NCI-H2196 treated with DMSO at 0.1 percent for 48 hours (cell line): ENCODE data around the gene FZD2.

Experiments used
- DNase-seq: peaks from one replicate; lab custom pipeline; 2025; ENCODE audit not compliant: unreplicated experiment; lab: John Stamatoyannopoulos, UW

Gene FZD2

GRCh38 chr17:44604768-44605485 is 47.6 kb downstream of the FZD2 start:
- no peak for DNase-seq

- DNase-seq = no peak
These were observed 49.4 kb downstream of the FZD2 start for GRCh38 chr17:44606658-44607057.

DNA sequence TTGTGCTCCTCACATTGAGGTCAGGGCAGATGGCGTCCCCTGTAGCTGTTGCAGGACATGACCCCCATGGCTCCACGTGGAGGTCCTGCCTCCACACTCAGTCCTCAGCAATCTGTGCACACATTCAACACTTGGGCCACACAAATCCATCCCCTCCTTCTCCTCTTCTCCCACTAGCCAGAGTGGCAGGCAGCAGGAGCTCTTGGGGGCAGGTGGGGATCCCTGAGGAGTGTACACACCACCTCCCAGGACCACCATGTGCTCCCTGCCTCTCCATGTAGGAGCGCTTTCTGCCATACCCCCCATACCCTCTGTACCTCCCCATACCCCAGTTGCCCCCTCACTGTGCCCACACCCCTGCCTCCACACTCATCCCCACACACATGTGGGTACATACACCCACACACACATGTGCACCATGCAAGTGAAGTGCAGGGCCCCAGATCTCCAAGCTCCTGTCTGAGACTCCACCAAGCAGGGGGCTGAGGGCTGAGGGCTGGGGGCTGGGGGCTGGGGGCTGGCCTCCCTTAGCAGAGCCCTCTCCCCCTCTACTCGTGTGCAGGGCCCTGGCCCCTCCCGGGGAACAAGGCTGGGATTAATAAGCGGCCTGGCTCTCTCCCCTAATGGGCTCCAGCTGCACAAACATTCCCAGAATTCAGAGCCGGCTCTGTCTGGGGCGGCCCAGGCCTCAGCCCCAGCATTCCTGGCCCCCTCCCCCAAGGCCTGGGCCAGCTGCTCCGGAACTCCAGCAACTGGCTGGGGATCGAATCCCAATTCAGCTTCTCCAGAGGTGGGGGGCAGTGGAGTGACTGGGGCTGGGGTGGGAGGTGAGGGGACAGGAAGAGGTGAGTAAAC is 50.8 kb downstream of the FZD2 start:
- peak; percentile 98 for DNase-seq

DNA sequence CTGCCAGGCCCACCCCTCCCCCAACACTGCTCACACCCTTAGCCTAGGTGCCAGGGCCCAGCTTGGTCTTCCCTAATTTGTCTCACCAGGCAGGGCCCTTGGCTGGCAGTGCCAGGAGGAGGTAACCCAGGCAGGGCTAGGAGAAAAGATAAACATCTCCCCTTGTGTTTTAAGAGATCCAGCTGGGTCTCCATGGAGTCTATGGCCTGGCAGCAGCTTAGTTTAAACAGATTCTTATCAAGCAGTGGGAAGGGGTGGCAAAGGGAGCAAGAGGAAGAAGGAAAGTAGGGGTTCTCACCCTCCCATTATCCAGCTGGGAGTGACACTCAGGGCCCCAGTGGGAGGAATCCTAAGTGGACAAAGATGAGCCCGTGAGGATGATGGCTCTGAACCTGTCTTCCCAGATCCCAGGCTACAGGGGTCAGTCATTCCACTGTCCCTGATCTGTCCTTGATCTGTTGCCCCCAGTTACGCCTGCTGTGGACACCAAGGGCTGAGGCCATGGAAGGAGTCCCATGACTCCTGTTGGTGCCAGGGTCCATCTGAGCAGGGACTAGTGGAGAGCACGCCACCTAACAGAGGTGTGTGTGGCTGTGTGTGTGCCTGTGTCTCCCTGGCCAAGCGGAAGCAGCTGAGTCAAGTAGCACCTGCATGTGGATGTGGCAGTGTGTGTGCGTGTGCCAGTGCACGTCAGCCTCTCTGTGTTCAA is 51.6 kb downstream of the FZD2 start:
- DNase-seq = peak; percentile 98

DNA sequence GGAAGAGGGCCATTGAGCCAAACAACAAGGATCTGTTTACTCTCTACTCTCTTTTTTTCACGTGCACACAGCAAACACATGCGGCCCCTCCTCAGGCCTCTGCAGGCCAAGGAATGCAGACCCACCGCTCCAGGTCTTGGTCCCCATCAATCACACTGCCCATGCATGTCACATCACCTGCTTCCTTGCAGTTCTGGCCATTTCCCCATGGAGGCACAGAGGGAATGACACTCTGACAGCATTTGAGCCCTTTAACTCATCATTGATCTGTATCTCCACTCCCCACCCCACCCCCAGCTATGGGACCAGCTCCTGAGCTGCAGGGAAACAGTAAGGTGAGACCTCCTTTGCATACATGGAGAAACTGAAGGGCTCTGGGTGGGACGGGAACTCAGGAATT is 53.0 kb downstream of the FZD2 start:
- DNase-seq = peak; percentile 58
